ENCODE results near the gene GLTP.

The GLTP gene

DNA sequence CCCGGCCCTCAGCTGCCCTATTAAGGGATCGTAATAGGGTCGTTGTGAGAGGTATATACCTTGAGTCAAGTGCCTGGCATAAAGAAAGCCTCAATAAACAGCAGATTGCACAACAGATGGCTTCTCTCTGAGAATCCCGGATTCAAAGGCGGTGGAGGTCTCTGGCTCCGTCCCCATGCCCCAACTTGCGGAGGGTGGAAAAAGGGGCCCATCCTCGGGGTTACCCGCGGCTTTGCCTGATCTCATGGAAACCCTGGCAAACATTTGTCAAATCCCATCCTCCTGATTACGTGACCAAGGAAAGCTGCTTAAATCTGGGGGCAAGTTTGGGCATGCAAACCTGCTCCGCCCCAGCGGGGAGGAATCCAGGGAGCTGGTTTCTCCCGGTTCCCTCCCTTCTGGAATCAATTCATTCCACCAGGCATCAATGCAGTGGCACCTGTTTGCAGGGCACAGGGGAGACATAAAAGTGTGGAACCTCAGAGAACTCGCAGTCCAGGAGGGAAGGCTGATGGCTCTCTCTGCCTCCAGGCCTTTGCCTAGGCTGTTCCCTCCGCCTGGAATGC, 59.4 kb downstream of the GLTP start:
- DNase-seq (ENCODE audit: low read depth): no peak

DNA sequence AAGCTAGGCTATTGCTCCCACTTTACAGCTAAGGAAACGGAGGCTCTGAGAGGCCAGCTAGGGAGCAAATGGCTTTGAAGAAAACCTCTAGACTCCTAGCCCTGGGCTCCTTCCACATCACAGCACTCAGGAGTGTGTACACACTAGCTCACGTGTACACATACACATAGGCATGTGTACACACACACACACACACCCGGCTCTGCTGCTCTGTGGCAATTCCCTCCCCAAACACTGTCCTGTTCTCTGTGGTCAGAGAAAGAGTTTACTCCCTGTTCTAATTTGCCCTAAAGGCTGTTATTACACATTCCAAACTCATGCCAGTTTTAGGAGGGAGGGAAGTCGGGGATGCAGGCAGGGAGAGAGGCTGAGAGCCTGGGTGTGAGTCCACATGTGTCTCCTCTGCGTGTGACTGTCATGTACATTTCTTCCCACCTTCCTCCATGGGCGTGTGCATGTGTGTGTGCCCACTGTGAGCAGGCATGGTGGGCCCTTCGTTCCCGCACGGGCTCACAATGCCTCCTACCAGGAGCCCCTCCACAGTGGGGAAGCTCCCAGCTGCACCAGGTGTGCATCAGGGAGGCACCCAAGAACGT, 61.3 kb downstream of the GLTP start:
- no peak for DNase-seq (ENCODE audit: low read depth)

DNA sequence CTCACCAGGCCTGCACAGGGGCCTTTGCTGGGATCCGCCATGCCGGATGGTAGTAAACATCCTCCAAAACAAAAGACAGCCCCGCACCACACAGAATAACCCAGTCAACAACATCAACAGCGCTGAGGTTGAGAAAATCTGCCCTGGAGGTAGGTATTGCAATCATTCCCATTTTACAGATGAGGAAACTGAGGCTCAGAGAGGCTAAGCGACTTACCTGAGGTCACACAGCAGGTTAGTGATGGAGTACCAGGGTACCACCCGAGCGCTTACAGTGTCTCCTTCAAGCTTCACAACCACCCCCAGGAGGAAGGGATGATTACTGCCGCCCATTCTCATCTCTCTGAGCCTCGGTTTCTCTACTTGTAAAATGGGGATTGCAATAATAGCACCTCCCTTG, 62.1 kb downstream of the GLTP start:
- DNase-seq (ENCODE audit: low read depth): no peak

DNA sequence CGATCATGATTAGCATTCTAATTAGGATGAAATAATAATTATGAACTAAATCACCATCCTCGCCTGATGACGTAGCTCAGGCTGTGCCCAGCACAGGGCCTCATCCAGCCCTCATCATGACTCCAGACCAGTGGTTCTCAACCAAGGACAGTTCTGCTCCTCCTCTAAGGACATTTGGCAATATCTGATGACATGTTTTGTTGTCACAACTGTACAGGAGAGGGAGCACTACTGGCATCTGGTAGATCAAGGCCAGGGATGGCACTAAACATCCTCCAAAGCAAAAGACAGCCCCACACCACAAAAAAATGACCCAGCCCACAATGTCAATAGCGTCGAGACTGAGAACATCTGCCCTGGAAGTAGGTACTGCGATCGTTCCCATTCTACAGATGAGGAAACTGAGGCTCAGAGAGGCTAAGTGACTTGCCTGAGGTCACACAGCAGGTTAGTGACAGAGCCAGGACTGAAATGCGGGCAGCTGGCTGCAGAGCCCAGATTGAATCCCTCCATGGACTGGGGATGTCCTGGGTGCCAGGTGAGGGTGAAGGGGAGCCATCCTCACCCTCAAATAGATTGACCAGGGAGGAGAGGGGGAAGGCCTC, 62.6 kb downstream of the GLTP start:
- no peak for DNase-seq (ENCODE audit: low read depth)

DNA sequence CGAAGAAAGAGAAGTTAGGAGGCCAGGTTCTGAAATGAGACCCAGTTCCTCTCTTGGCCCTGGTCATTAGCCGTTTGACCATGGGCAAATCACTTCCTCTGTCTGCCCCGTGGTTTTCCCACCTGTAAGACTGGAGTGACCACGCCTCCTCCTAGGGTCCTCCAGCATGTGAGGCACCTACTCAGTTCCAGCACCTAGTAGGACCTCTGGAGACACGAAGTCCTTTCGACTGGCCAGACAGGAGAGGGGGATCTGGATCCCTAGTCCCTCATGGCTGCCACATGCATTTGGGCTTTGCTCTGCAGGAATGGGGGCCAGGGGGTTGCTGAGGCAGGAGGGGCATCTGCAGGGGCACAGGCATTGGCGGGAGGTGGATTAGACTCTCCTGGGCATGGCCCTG, 63.5 kb downstream of the GLTP start:
- DNase-seq (ENCODE audit: low read depth): no peak

DNA sequence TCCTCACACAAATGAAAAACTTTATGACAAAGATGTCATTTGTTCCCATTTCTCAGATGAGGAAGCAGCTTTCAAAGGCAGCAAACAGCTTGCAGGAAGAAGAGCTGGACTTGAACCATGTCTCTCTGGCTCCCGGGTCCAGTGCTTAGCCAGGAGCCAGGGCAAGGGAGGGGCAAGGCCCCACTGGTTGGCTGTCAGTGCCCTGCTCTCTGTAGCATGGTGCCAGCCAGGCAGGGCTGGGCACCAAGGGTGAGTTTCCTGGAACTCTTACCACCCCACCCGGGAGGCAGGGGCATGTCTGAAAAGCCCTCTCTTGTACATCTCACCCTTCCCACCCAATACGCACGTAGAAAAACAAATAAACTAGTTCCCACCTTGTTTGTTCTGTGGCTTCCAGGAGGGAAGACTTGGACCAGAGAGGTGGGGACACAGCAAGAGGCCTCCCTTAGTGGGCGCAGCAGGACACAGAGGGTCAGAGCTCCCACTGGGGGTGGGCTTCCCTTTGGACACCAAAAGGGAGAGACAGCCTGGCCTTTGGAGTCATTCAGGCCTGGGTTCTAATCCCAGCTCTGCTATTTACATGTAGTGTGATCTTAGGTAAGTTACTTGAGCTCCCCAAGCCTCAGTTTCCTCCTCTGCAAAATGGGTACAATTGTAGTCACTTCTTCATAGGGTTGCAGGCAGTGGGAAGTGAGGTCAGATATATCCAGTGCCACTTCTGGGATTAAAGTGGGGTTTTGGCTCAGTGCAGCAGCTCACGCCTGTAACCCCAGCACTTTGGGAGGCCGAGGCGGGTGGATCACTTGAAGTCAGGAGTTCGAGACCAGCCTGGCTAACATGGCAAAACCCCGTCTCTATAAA, 64.4 kb downstream of the GLTP start:
- no peak for DNase-seq (ENCODE audit: low read depth)

DNA sequence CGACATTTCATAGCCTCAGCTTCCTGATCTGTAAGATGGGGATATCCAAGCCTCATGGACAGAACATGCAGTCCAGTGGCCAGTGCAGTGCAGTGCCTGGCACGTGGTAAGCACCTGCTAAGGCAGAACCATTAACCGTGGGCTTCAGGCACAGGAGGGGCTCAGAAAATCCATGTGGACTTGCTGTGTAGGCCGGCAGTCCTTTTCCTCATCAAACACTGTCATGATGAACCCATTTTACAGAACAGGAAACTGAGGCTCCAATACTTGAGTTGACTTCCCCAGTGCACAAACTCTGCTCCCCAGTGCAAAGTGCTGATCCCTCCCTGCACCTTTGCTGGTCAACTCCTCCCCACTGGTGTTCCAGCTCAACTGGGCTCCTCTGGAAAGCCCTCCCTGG, 65.1 kb downstream of the GLTP start:
- no peak for DNase-seq (ENCODE audit: low read depth)

DNA sequence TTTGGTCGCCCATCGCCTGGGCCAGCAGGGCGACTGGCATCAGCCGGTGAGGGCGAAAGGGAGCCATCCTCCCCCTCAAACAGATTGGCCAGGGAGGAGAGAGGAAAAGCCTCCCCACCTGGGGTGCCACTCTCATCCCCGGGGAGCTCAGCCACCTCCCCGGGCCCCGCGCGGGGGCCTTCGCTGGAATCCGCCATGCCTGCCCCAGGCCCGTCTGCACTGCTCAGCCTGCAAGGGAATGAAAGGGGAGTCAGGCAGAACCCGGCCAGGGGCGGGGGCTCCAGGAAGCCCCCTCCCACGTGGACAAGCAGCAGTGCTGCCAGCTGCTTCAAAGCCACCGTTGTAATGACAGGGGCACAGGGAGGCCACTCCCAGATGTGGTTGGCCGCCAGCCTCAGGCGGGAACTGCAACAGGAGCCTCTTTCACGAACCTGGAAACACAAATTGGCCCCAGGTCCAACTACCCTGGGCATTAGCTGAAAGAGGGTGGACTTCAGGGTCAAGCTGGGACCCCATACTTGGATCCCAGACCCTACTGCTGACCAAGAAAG, 65.7 kb downstream of the GLTP start:
- DNase-seq (ENCODE audit: low read depth): no peak

DNA sequence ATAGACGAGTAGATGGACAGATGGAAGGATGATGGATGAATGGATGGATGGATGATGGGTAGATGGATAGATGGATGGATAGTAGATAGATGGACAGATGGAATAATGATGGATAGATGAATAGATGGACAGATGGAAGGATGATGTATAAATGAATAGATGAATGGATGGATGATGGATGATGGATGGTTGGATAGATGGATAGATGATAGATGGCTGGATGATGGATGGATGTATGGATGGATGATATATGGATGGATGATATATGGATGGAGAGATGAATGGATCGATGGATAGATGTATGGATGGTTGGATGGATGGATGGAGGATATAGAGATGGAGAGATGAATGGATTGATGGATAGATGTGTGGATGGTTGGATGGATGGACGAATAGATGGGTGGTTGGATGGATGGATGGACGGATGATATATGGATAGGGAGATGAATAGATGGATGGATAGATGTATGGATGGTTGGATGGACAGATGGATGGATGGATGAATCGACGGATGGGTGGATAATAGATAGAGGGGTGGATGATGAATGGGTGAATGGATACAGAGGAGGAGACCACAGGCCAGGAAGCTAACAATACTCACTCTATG, 66.4 kb downstream of the GLTP start:
- DNase-seq (ENCODE audit: low read depth): no peak

DNA sequence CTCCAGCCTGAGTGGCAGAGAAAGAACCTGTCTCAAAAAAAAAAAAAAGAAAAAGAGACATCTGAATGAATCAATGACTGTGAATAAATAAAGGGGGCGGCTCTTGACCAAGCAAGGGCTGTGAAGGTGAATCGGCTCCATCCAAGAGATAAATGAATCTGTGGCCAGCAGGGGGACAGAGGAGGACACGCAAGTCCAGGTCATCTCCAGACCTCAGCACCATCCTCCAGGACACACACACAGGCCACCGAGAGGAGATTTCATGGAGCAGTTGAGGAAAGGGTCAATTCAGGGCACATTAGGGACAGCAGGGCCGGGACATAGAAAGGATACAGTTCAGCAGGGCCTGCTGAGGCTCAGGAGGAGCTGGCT, 68.7 kb downstream of the GLTP start:
- no peak for DNase-seq (ENCODE audit: low read depth)

DNA sequence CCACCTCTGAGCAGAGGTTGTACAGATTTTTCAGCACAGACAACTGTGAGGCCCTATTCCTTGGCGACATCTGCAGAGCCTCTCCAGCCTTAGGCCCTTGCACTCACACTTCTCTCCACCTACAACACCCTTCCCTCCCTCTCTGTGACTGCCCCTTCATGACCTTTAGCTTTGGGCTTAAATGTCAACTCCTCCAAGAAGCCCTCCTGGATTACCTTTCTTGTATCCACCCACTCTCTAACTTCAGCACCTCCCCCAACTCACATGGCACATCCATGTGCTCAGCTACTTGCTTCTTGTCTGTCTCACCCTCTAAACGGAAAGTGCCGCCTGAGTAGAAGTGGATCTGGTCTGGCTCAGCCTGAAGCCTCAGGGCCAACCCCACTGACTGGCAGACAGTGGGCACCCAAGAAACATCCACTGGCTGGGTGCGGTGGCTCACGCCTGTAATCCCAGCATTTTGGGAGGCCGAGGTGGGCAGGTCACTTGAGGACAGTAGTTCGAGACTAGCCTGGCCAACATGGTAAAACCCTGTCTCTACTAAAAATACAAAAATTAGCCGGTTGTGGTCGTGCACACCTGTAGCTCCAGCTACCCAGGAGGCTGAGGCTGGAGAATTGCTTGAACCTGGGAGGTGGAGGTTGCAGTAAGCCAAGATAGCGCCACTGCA, 69.3 kb downstream of the GLTP start:
- DNase-seq (ENCODE audit: low read depth): no peak

DNA sequence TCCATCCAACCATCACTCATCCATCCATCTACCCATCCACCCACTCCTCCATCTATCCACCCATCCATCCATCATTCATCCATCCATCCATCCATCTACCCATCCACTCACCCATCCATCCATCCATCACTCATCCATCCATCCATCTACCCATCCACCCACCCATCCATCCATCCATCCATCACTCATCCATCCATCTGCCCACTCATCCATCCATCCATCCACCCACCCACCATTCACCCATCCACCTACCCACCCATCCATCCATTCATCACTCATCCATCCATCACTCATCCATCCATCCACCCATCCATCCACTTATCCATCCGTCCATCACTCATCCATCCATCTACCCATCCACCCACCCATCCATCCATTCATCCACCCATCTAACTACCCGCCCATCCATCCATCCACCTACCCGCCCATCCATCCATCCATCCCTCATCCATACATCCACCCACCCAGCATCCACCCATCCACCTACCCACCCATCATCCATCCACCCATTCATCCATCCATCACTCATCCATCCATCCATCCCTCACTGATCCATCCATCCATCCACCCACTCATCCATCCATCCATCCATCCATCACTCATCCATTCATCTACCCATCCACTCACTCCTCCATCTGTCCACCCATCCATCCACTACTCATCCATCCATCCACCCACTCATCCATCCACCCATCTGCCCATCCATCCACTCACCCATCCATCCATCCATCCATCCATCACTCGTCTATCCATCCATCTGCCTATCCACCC, 71.3 kb downstream of the GLTP start:
- DNase-seq (ENCODE audit: low read depth): no peak

DNA sequence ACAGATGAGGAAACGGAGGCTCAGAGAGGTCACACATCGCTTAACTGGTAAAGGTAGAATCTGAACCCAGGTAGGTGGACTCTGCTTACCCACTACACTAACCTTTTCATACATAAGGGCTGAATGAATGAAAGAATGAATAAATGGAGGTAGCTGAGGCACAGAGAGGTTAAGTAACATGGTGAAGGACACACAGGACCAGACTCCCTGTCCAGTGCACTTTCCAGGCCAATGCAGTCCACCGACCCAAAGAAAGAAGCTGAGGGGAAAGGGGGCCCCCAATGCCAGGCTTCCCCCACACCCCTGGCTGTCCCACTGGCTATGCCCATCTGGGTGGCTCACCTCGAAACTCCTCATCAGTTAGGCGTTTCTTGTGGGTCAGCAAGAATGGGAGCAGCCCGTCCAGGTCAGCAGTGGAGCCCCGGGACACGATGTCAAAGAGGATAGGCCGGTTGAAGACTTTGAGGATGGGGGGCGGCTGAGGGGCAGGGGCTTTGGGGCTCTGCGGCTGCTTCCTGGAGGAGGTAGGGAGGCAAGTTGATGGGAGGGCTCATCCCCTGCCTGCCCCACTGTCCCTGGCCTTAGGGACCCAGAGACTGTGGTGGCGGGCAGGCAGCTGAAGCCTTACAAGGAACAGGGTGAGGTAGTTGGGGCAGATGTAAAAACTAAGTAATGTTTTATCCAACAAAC, 72.2 kb downstream of the GLTP start:
- DNase-seq (ENCODE audit: low read depth): no peak

DNA sequence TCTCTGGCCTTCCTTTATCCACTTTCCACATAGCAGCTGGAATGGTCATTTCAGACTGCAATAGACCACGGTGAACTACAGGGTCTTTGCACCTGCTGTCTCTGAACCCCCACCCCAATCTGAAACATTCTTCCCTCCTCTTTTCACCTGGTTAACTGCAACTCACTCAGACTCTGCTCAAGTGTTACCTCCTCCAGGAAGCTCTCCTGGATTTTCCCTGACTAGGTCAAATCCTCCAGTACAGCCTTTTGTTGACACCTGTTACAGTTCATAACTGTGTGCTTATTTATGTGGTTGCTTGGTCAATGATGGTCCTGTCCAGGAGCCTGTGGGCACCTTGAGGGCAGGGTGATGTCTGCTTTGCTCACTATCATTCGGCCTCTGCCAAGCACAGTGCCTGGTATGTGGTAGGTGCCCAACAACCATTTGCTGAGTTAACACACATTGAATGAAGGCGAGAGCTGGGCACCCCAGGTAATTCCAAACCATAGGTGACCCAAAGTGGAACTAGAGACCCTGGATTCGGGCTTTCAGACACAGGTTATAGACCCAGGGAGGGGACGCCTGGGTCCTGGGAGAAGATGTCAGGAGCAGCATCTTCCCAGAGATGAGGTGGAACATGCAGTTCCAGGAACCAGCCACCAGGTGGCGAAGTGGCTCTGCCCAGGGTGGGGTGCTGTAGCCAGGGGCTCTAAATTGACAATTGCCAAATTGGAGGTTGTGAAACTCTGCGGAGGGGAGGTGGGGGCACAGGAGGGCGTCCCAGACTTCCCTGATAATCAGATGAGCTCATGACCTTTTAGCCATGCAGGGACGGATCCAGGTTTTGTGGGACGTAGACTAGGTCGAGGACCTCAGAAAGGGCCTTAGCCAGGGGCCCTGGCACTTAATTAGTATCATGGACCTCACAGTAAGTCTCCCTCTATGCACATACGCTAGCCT, 75.2 kb downstream of the GLTP start:
- DNase-seq (ENCODE audit: low read depth): peak; percentile 55

DNA sequence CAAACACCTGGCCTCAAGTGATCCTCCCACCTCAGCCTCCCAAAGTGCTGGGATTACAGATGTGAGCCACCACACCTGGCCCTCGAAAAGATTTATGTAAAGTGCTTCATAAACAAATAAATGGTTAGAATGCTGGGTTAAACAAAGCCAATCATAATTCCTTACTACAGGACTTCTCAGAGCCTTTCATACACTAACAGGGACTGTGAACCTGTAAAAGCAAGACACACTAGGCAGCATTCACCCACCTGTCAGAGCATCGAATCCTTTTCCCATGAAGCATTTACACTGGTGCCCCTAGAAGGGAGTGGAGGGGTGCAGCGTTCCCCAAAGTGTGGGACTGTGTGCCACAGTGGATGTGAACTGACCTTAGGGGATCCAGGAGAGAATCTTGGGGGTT, 76.7 kb downstream of the GLTP start:
- DNase-seq (ENCODE audit: low read depth): no peak

DNA sequence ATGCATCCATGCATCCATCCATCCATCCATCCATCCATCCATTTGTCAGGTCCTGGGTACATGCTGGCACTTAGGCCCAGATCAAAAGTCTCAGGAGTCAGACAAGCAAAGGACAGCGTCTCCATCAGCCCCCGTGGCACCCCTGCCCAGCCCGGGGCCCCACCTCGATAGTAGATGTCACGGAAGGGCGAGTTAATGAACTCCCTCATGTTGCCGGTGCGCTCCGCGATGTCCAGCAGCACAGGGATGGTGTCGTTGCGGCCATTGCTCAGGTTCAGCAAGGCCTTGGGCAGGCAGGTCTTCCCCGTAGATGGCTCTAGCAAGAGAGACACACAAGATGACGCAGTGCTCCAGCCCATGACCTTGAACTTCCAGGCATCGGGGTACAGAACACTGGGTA, 77.5 kb downstream of the GLTP start:
- no peak for DNase-seq (ENCODE audit: low read depth)
